Measurements from ENCODE around the gene EDC3.

Gene EDC3

DNA sequence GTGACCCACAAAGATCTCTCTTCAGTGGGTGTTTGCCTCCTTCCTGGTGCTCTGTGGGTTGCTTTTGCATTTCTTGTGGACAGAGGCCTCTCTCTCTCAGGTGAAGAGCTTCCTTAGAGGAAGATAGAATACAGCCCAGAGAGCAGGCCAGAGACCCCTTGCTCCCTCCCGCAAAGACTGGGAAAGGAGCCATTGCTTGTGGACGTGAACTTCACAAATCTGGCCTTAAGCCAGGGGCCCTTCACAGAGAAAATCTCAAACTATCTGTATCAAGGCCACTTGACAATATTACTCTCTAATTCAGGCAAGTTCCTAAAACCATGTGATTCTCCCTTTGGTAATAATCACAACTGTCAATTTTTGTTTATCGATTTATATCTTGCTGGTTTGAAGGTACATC, 110.6 kb downstream of the EDC3 start:
- DNase-seq: no peak

DNA sequence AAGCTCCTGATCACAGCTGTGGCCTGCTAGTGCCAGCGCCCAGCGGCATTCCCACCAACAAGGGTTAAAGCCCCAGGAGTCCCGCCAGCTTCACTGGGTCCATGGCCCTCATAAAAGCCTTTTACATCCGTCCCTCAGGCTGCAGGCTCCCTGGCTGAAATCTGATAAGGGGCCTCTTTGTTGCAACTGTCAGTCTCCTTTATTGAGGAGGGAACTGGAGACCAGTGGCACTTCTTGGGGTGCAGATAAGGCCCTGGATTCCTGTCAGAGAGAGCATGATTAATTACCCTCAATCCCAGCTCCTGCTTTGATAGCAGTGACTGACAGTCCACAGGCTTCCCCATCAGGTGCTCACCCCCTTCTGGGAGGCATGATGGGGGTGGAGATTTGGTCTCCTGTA, 111.0 kb downstream of the EDC3 start:
- DNase-seq: peak in 39 of 56 donors; percentile 9 to 74 (median 37)

DNA sequence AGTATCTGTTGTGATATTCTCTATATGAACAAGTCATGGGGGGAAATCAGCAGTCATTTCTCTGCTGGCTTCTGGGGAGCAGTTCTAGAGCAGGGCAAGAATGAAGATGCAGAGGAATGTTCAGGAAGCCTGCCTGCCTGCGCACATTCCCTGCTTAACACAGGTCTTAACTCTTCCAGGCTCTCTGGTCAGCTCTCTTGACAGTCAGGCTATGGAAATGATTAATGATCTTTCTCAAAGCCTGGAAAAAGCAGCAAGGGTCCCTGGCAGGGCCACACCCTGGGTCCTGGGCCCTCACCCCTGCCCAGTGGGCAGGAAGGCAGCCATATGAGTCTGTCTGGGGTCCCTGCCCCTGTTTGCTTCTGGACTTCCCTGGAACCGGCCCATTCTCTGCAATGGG, 111.6 kb downstream of the EDC3 start:
- DNase-seq: no peak

All from amygdala (tissue), 56 donors.